Activated naive CD4-positive, alpha-beta T cell treated with anti-CD3 and anti-CD28 coated beads, Interleukin-2, amount 10 ng/mL, durations not matched to agents 7 days and 5 days (primary cell): ENCODE data around the gene GJB6.

Experiments
- CTCF ChIA-PET: fragments of 350-600 bp; sonication (Branson Sonifier 250); formaldehyde crosslinking; loops from one replicate; lab custom pipeline; 2021; ENCODE audit warnings: antibody characterized with exemption; lab: Charles Lee
- DNase-seq: peaks from one replicate; pipeline ENCODE4 v3.0.0-alpha.2; 2020
- H3K27ac Mint-ChIP-seq: one replicate; pipeline ENCODE4 v1.8.0; 2021; ENCODE audit warnings: mild to moderate bottlenecking, moderate library complexity, mixed read lengths
- H3K27me3 Mint-ChIP-seq: one replicate; pipeline ENCODE4 v1.8.0; 2021; ENCODE audit warnings: mild to moderate bottlenecking, mixed read lengths
- H3K36me3 Mint-ChIP-seq: one replicate; pipeline ENCODE4 v1.8.0; 2021; ENCODE audit warnings: mixed read lengths
- H3K4me1 Mint-ChIP-seq: one replicate; pipeline ENCODE4 v1.8.0; 2021; ENCODE audit warnings: mixed read lengths
- H3K4me3 Mint-ChIP-seq: one replicate; pipeline ENCODE4 v1.8.0; 2021; ENCODE audit warnings: mild to moderate bottlenecking, moderate library complexity, mixed read lengths
- H3K9me3 Mint-ChIP-seq: one replicate; pipeline ENCODE4 v1.8.0; 2021; ENCODE audit warnings: mixed read lengths

Gene GJB6

DNA sequence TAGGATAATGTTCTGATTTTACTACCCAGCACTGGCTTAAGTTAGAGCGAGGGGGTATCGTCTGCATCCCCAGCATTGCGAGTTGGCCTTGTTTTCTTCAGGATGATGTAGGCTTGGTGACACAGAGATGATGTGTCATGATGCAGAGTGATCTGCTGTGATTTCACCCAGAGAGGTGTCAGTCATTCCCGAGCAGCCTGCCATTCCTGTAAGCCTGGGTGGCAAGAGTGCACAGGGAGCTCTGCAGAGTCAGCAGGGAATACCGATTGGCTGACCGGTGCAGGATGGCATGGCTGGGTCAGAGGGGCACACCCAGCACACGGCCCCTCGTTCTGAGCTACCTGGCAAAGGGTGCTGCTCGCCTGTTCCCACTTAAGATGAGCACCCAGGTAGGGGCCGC is 15.8 kb upstream of the GJB6 start:
- Mint-ChIP-seq H3K27ac (no peak overlapping the region), H3K27me3 (peaks cover 33% of the 10 kb centered on the region), H3K4me1 (peaks cover 4% of the 10 kb centered on the region), H3K9me3 (peaks cover 2% of the 10 kb centered on the region), H3K4me3 (no peak overlapping the region), H3K36me3 (peaks cover 2% of the 10 kb centered on the region)
- CTCF ChIA-PET = no interaction called here
- DNase-seq = no peak

DNA sequence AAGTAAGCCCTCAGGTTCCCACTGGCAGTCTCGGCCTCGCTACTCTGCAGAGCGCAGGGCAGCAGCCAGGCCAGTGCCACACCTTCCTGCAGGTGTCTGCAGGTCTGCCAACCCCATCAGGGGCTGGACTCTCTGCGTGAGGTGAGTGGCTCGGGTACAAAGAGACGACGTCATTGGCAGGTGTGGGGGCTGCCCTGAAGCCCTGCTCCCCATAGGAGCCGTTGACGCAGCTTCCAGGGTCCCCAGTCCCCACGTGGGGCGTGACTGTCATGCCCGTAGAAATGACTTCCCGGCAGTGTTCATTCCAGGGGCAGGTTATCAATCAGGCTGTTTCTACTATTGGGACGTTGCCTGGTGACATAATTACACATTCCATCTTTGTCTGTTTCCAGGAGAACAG is 15.3 kb upstream of the GJB6 start:
- Mint-ChIP-seq H3K27me3 (peaks cover 33% of the 10 kb centered on the region), H3K36me3 (peaks cover 2% of the 10 kb centered on the region), H3K4me1 (peaks cover 7% of the 10 kb centered on the region), H3K4me3 (no peak overlapping the region), H3K9me3 (peaks cover 2% of the 10 kb centered on the region), H3K27ac (no peak overlapping the region)
- CTCF ChIA-PET = no interaction called here
- DNase-seq = no peak

DNA sequence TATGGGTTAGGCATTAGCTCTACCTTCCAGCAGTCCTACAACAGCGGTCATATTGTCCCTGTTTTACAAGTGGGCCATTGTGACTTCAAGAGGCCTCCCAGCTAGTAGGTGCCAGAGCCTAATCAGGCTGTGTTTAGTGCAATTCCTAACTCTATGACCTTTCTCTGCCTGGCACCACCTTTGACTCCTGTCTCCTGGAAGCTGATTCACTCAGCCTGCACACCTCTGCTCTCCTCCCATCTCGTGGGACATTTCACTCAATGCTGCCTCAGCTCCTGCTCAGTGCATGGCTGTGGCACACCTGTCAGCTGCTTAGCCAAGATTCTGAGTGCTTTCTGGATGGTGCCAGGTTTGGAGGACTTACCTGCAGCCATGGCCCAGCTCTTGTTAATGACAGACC is 9.5 kb upstream of the GJB6 start:
- CTCF ChIA-PET = no interaction called here
- Mint-ChIP-seq H3K9me3 (peaks cover 2% of the 10 kb centered on the region), H3K27me3 (peaks cover 41% of the 10 kb centered on the region), H3K4me3 (no peak overlapping the region), H3K27ac (no peak overlapping the region), H3K4me1 (peaks cover 7% of the 10 kb centered on the region), H3K36me3 (peaks cover 2% of the 10 kb centered on the region)
- no peak for DNase-seq

DNA sequence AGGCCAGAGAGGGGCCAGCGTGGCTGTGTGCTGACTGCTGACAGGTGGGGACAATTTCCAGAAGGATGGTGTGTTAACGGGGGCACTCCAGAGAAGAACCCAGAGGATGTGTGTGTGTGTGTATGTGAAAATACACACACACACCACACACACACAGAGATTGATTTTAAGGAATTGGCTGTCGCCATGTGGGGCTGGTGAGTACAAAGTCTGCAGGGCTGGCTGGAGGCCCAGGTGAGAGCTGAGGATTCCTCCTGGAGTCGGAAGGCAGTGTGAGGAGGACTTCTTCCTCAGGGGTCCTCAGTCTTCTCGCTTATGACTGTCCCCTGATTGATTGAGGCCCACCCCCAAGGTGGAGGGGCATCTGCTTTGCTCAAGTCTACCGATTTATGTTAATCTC is 7.6 kb upstream of the GJB6 start:
- peaks cover 1% of the 10 kb centered on the region for H3K9me3 Mint-ChIP-seq

DNA sequence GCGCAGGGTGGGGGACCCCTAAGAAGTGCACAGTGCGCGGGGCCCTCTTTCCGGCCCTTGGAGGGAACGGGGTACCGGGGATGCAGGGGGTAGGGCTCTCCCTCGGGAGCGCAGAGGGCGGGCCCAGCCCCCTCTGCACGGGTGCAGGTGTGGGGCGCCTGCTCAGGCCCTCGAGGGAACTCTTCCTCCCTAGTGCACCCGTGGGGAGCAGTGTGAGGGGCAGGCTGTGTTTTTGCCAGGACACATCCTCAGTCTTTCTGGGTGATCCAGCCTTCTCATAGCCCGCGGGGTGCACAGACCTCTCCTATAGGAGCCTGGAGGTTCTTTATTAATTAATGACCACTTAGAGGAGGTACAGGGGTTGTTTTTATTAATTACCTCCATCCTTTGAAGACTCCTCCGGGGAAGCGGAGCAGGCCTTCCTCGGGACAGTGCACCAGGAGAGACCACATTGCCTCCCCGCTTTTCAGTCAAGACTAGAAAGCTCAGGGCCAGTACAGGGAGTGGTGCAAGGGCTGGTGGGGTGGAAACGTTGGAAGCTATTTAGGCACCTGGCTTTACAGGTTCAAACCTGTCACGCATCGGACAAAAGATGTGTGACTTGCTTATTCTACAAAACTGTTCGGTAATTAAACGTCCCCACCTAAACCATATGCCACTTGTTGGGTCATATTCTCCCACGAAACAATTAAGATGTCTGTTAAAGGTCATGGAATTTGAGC is 598 bp upstream of the GJB6 start:
- Mint-ChIP-seq H3K4me1 (peaks cover 23% of the 10 kb centered on the region), H3K4me3 (peak overlapping the region; percentile 29), H3K27ac (no peak overlapping the region), H3K36me3 (peaks cover 2% of the 10 kb centered on the region), H3K9me3 (no peaks in the 10 kb centered on the region), H3K27me3 (peaks cover 73% of the 10 kb centered on the region)
- DNase-seq = no peak
- CTCF ChIA-PET = no interaction called here

More for the DNA sequence above, 7.6 kb upstream of the GJB6 start:
- no peak overlapping the region for H3K4me3 Mint-ChIP-seq
- H3K27ac Mint-ChIP-seq = no peak overlapping the region
- H3K4me1 Mint-ChIP-seq = peaks cover 7% of the 10 kb centered on the region
- CTCF ChIA-PET = no interaction called here
- H3K36me3 Mint-ChIP-seq = peaks cover 2% of the 10 kb centered on the region
- peaks cover 53% of the 10 kb centered on the region for H3K27me3 Mint-ChIP-seq
- no peak for DNase-seq

DNA sequence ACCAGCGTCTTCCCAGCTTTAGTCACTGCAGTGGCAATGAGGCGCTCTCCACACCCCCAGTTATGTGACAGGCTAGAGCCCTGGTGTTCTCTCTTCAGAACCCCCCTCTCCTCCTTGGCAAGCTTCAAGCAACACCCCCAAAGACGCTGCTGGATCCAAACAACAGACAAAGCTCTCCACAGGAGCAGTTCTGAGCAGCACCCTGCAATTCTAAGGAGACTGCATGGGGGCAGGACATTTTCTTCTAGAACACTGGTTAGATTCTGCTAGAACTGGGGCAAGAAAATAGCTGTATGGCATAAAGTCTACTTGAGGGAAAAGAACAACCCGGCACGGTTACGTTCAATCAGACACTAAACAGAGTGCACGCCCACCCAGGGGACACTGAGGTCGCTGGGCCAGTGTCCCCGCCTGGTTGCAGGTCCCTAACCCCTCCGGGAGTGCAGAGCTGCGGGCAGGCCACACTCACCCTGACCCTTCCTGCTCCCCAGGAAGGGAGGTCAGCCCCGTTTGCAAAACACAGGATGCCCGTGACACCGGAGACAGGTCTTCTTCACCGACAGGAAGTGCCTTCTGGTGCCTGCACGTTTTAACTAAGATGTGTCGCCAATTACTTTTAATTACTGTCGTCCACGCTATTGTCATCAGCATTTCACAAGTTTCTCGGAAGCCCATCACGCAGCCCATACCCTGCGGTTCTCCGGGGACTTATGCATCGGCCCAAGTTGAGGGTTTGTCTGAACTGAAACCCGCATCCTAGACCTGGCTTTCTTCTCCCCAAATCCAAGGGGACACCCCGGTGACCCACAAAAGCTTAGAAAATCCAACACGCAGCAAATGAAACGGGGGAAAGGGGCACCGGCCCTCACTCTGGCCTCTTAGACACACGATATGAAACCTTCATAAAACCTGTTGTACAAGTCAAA is 943 bp downstream of the GJB6 start:
- Mint-ChIP-seq H3K4me1 (peaks cover 23% of the 10 kb centered on the region), H3K9me3 (no peaks in the 10 kb centered on the region), H3K4me3 (peak overlapping the region; percentile 78), H3K27me3 (peaks cover 77% of the 10 kb centered on the region), H3K27ac (peak overlapping the region; percentile 72), H3K36me3 (peaks cover 2% of the 10 kb centered on the region)
- DNase-seq = peak; percentile 41
- CTCF ChIA-PET = no interaction called here

DNA sequence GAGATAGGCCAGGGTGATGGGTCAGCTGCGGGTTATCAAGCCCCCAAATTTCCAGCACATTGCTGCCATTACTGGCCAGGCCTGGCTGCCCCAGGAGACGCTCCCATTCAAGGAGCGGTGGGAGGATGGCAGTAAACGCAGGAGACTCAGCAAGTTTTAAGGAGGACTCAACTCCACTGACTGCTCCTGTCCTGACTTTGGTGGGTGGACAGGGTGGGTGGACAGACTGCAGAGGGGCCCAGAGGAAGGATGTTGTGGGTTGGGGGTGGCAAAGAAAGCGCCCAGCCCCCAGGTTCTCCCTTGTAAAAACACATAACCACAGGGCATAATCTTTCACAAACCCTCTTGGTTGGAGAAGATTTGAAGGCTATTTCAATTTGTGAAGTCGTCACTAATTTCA is 4.4 kb downstream of the GJB6 start:
- no peak overlapping the region for H3K27ac Mint-ChIP-seq
- CTCF ChIA-PET = interaction anchor here (0.6 kb wide), 1 partner anchor 47 kb away, joined by 3 read pairs; no protein-coding TSS in a partner anchor
- no peak overlapping the region for H3K4me3 Mint-ChIP-seq
- H3K4me1 Mint-ChIP-seq = peaks cover 20% of the 10 kb centered on the region
- no peaks in the 10 kb centered on the region for H3K9me3 Mint-ChIP-seq
- no peak for DNase-seq
- peaks cover 71% of the 10 kb centered on the region for H3K27me3 Mint-ChIP-seq
- H3K36me3 Mint-ChIP-seq = peaks cover 2% of the 10 kb centered on the region

DNA sequence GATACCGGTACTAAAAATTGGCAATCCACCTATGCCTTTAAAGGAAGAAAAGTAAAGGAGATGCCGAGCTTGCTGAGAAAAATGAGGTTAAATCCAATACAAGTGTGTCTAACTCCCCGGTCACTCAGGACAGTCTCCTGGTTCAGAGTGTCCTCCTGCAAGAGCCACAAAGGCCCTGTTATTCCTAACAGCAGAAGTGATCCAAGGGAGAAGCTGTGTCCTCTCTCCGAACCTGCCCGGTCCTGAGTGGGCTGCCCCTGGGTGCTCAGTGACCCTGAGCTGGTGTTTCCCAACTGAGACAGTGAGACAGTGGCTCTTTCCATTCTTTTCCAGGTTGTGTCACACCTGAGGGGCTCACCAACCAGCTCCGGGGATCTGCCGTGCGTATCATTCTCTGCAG is 4.8 kb downstream of the GJB6 start:
- CTCF ChIA-PET = interaction anchor here (1.0 kb wide), 1 partner anchor 233 kb away, joined by 3 read pairs; no protein-coding TSS in a partner anchor
- peaks cover 20% of the 10 kb centered on the region for H3K4me1 Mint-ChIP-seq
- no peak overlapping the region for H3K4me3 Mint-ChIP-seq
- no peaks in the 10 kb centered on the region for H3K9me3 Mint-ChIP-seq
- H3K27ac Mint-ChIP-seq = no peak overlapping the region
- peaks cover 2% of the 10 kb centered on the region for H3K36me3 Mint-ChIP-seq
- no peak for DNase-seq
- peaks cover 66% of the 10 kb centered on the region for H3K27me3 Mint-ChIP-seq

DNA sequence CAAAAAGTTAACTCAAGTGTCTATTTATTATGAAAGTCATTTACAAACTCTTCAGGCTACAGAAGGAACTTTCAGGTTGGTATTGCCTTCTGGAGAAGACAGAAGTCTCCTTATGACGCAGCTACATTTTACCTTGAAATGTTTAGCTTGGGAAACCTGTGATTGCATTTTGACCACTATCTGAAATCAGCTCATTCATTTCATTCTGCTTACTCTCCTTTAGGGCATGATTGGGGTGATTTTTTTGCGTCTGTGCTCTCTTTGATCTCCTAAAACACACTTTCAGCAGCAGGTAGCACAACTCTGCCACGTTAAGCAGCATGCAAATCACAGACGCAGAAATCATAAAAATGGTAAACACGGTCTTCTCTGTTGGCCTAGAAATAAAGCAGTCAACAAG is 9.6 kb downstream of the GJB6 start:
- CTCF ChIA-PET = no interaction called here
- no peaks in the 10 kb centered on the region for H3K9me3 Mint-ChIP-seq
- H3K4me1 Mint-ChIP-seq = peaks cover 25% of the 10 kb centered on the region
- no peak overlapping the region for H3K4me3 Mint-ChIP-seq
- peaks cover 36% of the 10 kb centered on the region for H3K27me3 Mint-ChIP-seq
- H3K36me3 Mint-ChIP-seq = peaks cover 2% of the 10 kb centered on the region
- DNase-seq = no peak
- no peak overlapping the region for H3K27ac Mint-ChIP-seq

DNA sequence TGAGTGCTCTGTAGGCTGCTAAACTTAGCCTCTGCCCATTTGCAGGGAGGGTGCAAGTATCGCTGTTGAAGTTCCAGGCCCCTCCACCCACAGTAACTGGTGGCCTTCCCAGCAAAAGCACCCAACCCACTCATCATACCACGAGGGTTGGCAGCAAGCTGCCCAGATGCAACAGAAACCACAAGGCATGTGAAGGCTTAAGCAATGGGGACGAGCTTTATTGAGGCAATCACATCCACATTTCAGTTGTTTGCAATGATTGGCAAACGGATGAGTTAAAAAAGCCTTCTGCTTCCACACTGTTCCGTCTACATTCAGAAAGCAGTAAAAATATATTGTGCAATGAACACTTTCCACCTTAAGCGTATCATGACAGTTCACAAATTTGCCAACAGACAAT is 10.3 kb downstream of the GJB6 start:
- no peak for DNase-seq
- Mint-ChIP-seq H3K27me3 (peaks cover 30% of the 10 kb centered on the region), H3K9me3 (no peaks in the 10 kb centered on the region), H3K4me1 (peaks cover 25% of the 10 kb centered on the region), H3K27ac (no peak overlapping the region), H3K36me3 (peaks cover 2% of the 10 kb centered on the region), H3K4me3 (no peak overlapping the region)
- CTCF ChIA-PET = no interaction called here

DNA sequence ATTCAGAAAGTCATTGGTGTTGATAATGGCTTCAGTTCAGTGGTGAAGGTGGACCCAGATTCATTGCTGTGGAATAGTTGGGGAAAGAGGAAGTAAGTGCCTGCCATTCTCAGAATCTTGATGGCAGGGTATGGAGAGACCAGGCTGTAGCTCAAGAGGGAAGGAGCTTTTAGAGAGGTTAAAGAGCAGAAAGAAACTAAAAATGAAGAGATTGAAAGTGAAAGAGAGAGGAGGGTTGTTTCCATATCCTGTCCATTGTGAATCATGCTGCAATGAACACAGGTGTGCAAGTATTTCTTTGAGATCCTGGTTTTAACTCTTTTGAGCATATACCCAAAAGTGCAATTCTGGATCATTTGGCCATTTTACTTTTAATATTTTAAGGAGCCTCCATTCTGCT is 12.5 kb downstream of the GJB6 start:
- Mint-ChIP-seq H3K36me3 (peaks cover 2% of the 10 kb centered on the region), H3K27ac (peak overlapping the region; percentile 90), H3K4me1 (peaks cover 25% of the 10 kb centered on the region), H3K4me3 (peak overlapping the region; percentile 20), H3K27me3 (peaks cover 26% of the 10 kb centered on the region), H3K9me3 (no peaks in the 10 kb centered on the region)
- CTCF ChIA-PET = interaction anchor here (2.1 kb wide), 1 partner anchor 22 kb away, joined by 9 read pairs; no protein-coding TSS in a partner anchor
- peak; percentile 27 for DNase-seq

DNA sequence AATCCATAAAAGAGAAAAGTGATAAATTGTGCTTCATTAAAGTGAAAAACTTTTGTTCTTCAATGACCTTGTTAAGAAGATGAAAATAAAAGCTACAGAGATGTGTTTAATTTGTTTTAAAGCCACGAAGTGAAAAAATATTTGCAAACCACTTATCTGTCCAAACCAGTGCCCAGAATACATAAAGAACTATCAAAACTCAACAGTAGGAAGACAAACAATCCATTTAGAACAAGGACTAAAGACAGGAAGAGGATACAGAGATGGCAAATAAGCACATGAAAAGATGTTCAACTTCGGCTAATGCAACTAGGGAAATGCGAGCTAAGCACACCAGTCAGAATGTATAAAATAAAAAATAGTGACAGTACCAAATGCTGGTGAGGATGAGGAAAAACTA is 15.0 kb downstream of the GJB6 start:
- peaks cover 25% of the 10 kb centered on the region for H3K4me1 Mint-ChIP-seq
- H3K9me3 Mint-ChIP-seq = no peaks in the 10 kb centered on the region
- H3K27ac Mint-ChIP-seq = no peak overlapping the region
- H3K36me3 Mint-ChIP-seq = peaks cover 2% of the 10 kb centered on the region
- H3K27me3 Mint-ChIP-seq = peaks cover 29% of the 10 kb centered on the region
- DNase-seq = no peak
- CTCF ChIA-PET = interaction anchor here (1.4 kb wide), 1 partner anchor 18 kb away, joined by 4 read pairs; no protein-coding TSS in a partner anchor
- no peak overlapping the region for H3K4me3 Mint-ChIP-seq

DNA sequence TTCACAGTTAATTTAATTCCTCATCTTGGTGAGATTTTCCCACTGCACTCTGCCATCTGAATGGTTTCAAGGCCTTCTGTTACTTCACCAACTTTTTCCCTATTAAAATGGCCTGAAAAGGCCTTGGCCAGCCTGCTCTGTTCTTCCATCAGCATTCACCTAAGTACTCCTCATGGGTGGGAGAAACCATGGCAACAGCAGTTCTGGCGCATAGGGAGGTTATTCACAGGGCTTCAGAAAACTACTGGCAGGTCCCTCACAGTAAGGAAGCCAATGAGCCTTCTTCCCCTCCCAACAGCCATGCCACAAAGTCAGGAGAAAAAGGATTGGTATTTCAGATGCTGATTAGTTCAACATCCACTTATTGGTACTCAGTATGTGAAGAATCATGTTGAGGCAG is 22.2 kb downstream of the GJB6 start:
- Mint-ChIP-seq H3K36me3 (no peaks in the 10 kb centered on the region), H3K27me3 (peaks cover 67% of the 10 kb centered on the region), H3K4me1 (peaks cover 2% of the 10 kb centered on the region), H3K4me3 (no peak overlapping the region), H3K9me3 (no peaks in the 10 kb centered on the region), H3K27ac (no peak overlapping the region)
- no peak for DNase-seq
- CTCF ChIA-PET = no interaction called here

DNA sequence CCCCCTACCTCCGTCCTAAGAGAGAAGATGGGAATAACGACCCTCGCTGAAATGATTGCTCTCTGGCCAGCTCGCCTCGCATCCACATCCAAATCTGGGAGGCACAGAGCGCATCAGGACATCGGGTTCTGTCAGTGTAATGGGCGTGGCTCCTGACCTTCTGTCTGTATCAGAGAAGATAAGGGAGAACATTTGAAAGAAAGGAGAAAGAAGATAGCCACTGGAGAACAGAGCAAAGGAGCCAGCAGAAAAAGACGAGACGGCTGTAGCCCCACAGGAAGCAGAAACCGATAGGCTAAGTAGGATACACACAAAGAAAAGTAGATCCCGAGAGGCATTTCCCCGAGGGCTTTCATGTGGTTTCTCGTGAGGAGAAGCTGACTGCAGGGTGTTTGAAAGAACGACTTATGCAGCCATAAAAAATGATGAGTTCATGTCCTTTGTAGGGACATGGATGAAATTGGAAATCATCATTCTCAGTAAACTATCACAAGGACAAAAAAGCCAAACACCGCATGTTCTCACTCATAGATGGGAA is 25.4 kb downstream of the GJB6 start:
- Mint-ChIP-seq H3K4me3 (no peak overlapping the region), H3K27me3 (peaks cover 62% of the 10 kb centered on the region), H3K9me3 (peaks cover under 1% of the 10 kb centered on the region), H3K4me1 (peaks cover 2% of the 10 kb centered on the region), H3K36me3 (no peaks in the 10 kb centered on the region), H3K27ac (no peak overlapping the region)
- CTCF ChIA-PET = no interaction called here
- DNase-seq = no peak
